ENCODE data around the gene COL19A1.

Gene COL19A1

GRCh38 chr6:70198785-70199184 is 332.4 kb downstream of the COL19A1 start:
- Histone ChIP-seq H4K20me1 (ENCODE audit: insufficient read depth, low read length) (no peaks in the 10 kb centered on the region), H2AFZ (ENCODE audit: low read length) (no peak overlapping the region), H3K4me1 (ENCODE audit: low read length) (no peaks in the 10 kb centered on the region), H3K4me3 (ENCODE audit: low read length) (no peak overlapping the region), H3K4me2 (ENCODE audit: low read depth, low read length) (no peak overlapping the region), H3K27me3 (replicated peaks; ENCODE audit: insufficient read depth, low read length) (no peaks in the 10 kb centered on the region), H3K27ac (ENCODE audit: low read length) (no peak overlapping the region), H3K9me2 (replicated peaks; ENCODE audit: insufficient read depth, low read length) (no peaks in the 10 kb centered on the region), H3K79me2 (ENCODE audit: low read length) (no peaks in the 10 kb centered on the region), H3K9ac (ENCODE audit: low read length) (no peak overlapping the region), H3K36me3 (replicated peaks; ENCODE audit: insufficient read depth, low read length) (no peaks in the 10 kb centered on the region), H3F3A (ENCODE audit: insufficient read depth, low read length) (no peaks in the 10 kb centered on the region), H3K9me3 (replicated peaks; ENCODE audit: insufficient read depth, low read length) (no peaks in the 10 kb centered on the region)
- no peak for DNase-seq
- TF ChIP-seq EZH2 (optimal IDR thresholded peaks at IDR 0.05; ENCODE audit: low read depth, low read length) (no peak), CTCF (IDR thresholded peaks at IDR 0.05; ENCODE audit: low read length) (no peak), EZH2phosphoT487 (IDR thresholded peaks at IDR 0.05; ENCODE audit: low read length) (no peak)

GRCh38 chr6:70208235-70208790 is 342.0 kb downstream of the COL19A1 start:
- Histone ChIP-seq H2AFZ (ENCODE audit: low read length) (no peak overlapping the region), H3K79me2 (ENCODE audit: low read length) (no peaks in the 10 kb centered on the region), H3K9me2 (replicated peaks; ENCODE audit: insufficient read depth, low read length) (no peaks in the 10 kb centered on the region), H3K4me2 (ENCODE audit: low read depth, low read length) (no peak overlapping the region), H3K9ac (ENCODE audit: low read length) (no peak overlapping the region), H3K4me1 (ENCODE audit: low read length) (no peaks in the 10 kb centered on the region), H3K4me3 (ENCODE audit: low read length) (no peak overlapping the region), H3K27me3 (replicated peaks; ENCODE audit: insufficient read depth, low read length) (no peaks in the 10 kb centered on the region), H3F3A (ENCODE audit: insufficient read depth, low read length) (no peaks in the 10 kb centered on the region), H3K36me3 (replicated peaks; ENCODE audit: insufficient read depth, low read length) (no peaks in the 10 kb centered on the region), H3K9me3 (replicated peaks; ENCODE audit: insufficient read depth, low read length) (no peaks in the 10 kb centered on the region), H3K27ac (ENCODE audit: low read length) (no peak overlapping the region), H4K20me1 (ENCODE audit: insufficient read depth, low read length) (no peaks in the 10 kb centered on the region)
- no peak for DNase-seq
- TF ChIP-seq CTCF (IDR thresholded peaks at IDR 0.05; ENCODE audit: low read length), result no peak
- TF ChIP-seq EZH2 (optimal IDR thresholded peaks at IDR 0.05; ENCODE audit: low read depth, low read length), result no peak
- no peak for TF ChIP-seq EZH2phosphoT487 (IDR thresholded peaks at IDR 0.05; ENCODE audit: low read length)

- no peak for DNase-seq
Measured at GRCh38 chr6:70210462-70210861, 344.1 kb downstream of the COL19A1 start.

More at GRCh38 chr6:70210462-70210861, 344.1 kb downstream of the COL19A1 start:
- Histone ChIP-seq H3K9me3 (replicated peaks; ENCODE audit: insufficient read depth, low read length) (no peaks in the 10 kb centered on the region), H3K36me3 (replicated peaks; ENCODE audit: insufficient read depth, low read length) (no peaks in the 10 kb centered on the region), H3K4me2 (ENCODE audit: low read depth, low read length) (no peak overlapping the region), H3K4me1 (ENCODE audit: low read length) (no peaks in the 10 kb centered on the region), H3K27ac (ENCODE audit: low read length) (no peak overlapping the region), H3F3A (ENCODE audit: insufficient read depth, low read length) (no peaks in the 10 kb centered on the region), H3K27me3 (replicated peaks; ENCODE audit: insufficient read depth, low read length) (no peaks in the 10 kb centered on the region), H3K79me2 (ENCODE audit: low read length) (no peaks in the 10 kb centered on the region), H2AFZ (ENCODE audit: low read length) (no peak overlapping the region), H3K9ac (ENCODE audit: low read length) (no peak overlapping the region), H3K9me2 (replicated peaks; ENCODE audit: insufficient read depth, low read length) (no peaks in the 10 kb centered on the region), H4K20me1 (ENCODE audit: insufficient read depth, low read length) (no peaks in the 10 kb centered on the region), H3K4me3 (ENCODE audit: low read length) (no peak overlapping the region)
- TF ChIP-seq EZH2 (optimal IDR thresholded peaks at IDR 0.05; ENCODE audit: low read depth, low read length) (no peak), CTCF (IDR thresholded peaks at IDR 0.05; ENCODE audit: low read length) (no peak; the same call in 1 of the 2 replicates), EZH2phosphoT487 (IDR thresholded peaks at IDR 0.05; ENCODE audit: low read length) (no peak)

Data from MM.1S (cell line).